Natural killer cell (primary cell): ENCODE measurements around the gene RBM22. TPM values are rescaled to one million over a fixed set of nuclear protein-coding genes. Genes with fewer than 3 reads are reported as not detected.

Source experiments
- ATAC-seq, 3 donors: fragments of 150-1000 bp in 2 of 3; fragments of 200-7000 bp in 1 of 3; cut with Tn5 transposase; 1 replicate in 1 of 3; 2 replicates in 2 of 3; pipeline ENCODE4 v1.10.0; 2021; ENCODE audit warnings: mild to moderate bottlenecking in 2 of 3, moderate library complexity in 2 of 3
- DNase-seq, 2 donors: peaks; one replicate each; pipeline versions ENCODE4 v3.0.0 to v3.0.0-alpha.2; 2013 to 2021; ENCODE audit warnings: mixed read lengths in 1 of 2
- H3K27ac ChIP-seq: one replicate; pipeline ENCODE4 v1.5.1; 2013; ENCODE audit warnings: mild to moderate bottlenecking, low read length
- H3K27me3 ChIP-seq: one replicate; pipeline ENCODE4 v1.6.1; 2013; ENCODE audit warnings: low read length; ENCODE audit not compliant: control insufficient read depth, insufficient read depth
- H3K36me3 ChIP-seq: one replicate; pipeline ENCODE4 v1.6.1; 2013; ENCODE audit warnings: low read length; ENCODE audit not compliant: control insufficient read depth, insufficient read depth
- H3K4me1 ChIP-seq: one replicate; pipeline ENCODE4 v1.6.1; 2013; ENCODE audit warnings: low read length; ENCODE audit not compliant: control insufficient read depth, insufficient read depth
- H3K4me3 ChIP-seq: one replicate; pipeline ENCODE4 v1.5.1; 2013; ENCODE audit warnings: low read length
- H3K9me3 ChIP-seq: one replicate; pipeline ENCODE4 v1.6.1; 2013; ENCODE audit warnings: low read length; ENCODE audit not compliant: control insufficient read depth, insufficient read depth
- H3K27ac Mint-ChIP-seq, 2 donors: one replicate each; pipeline ENCODE4 v1.8.0; 2022; ENCODE audit warnings: mild to moderate bottlenecking in 2 of 2, mixed read lengths in 2 of 2, moderate library complexity in 1 of 2
- H3K27me3 Mint-ChIP-seq, 2 donors: one replicate each; pipeline ENCODE4 v1.8.0; 2022; ENCODE audit warnings: low read depth in 2 of 2, mixed read lengths in 2 of 2
- H3K36me3 Mint-ChIP-seq: one replicate; pipeline ENCODE4 v1.8.0; 2022; ENCODE audit warnings: mixed read lengths
- H3K4me1 Mint-ChIP-seq, 2 donors: one replicate each; pipeline ENCODE4 v1.8.0; 2022; ENCODE audit warnings: mixed read lengths in 2 of 2
- H3K4me3 Mint-ChIP-seq: one replicate; pipeline ENCODE4 v1.8.0; 2022; ENCODE audit warnings: mild to moderate bottlenecking, moderate library complexity, mixed read lengths
- H3K9me3 Mint-ChIP-seq, 2 donors: one replicate each; pipeline ENCODE4 v1.8.0; 2022; ENCODE audit warnings: mixed read lengths in 2 of 2
- CTCF ChIP-seq: fragments of 200-600 bp; IDR thresholded peaks from one replicate; pipeline ENCODE4 v1.8.0; 2022; ENCODE audit warnings: antibody characterized with exemption
- WGBS: methylation state at CpG from one replicate; pipeline ENCODE4 v1.1.7; 2013; ENCODE audit warnings: missing lambda C conversion rate; ENCODE audit not compliant: insufficient coverage; 5-methylcytosine and 5-hydroxymethylcytosine counted together
- intact Hi-C: fragments of 100-400 bp; cut with micrococcal nuclease; formaldehyde crosslinking; loops from one replicate; pipeline ENCODE4 v1.14.2; 2022
- total RNA-seq, 4 donors: library from RNA; stranded (reverse); fragments of 120-200 nt in 1 of 4; gene quantifications; one replicate each; pipeline versions ENCODE4 v1.2.3 to v1.2.4, GENCODE V29; 2013 to 2022

The RBM22 gene
- total RNA-seq, 3 donors from 2014 or later (not counting 1 experiment from before 2014, with no cell fraction given) = 136 to 149 (median 145) TPM

GRCh38 chr5:150676578-150676977 is 24.3 kb downstream of the RBM22 start:
- H3K36me3 ChIP-seq = no peaks in the 10 kb centered on the region
- Mint-ChIP-seq H3K9me3 (no peaks in the 10 kb centered on the region), H3K27me3 (no peaks in the 10 kb centered on the region), H3K27ac (no peak overlapping the region), H3K4me1 (no peaks in the 10 kb centered on the region), H3K36me3 (no peaks in the 10 kb centered on the region), H3K4me3 (no peak overlapping the region)
- no peak overlapping the region for H3K4me3 ChIP-seq
- no peak for ATAC-seq
- no peak for DNase-seq
- no peaks in the 10 kb centered on the region for H3K9me3 ChIP-seq
- WGBS = 94% methylated on average over 9 of the region's 9 CpGs
- peaks cover 14% of the 10 kb centered on the region for H3K4me1 ChIP-seq
- TF ChIP-seq CTCF = no peak
- H3K27me3 ChIP-seq = peaks cover 3% of the 10 kb centered on the region
- intact Hi-C loops = no loop called here
- H3K27ac ChIP-seq = no peak overlapping the region

- Histone ChIP-seq H3K27me3 (peaks cover 12% of the 10 kb centered on the region), H3K36me3 (no peaks in the 10 kb centered on the region), H3K27ac (no peak overlapping the region), H3K9me3 (no peaks in the 10 kb centered on the region), H3K4me3 (no peak overlapping the region), H3K4me1 (peaks cover 18% of the 10 kb centered on the region)
- TF ChIP-seq CTCF = no peak
- intact Hi-C loops = no loop called here
- 92% methylated on average over 6 of the region's 6 CpGs for WGBS
- Mint-ChIP-seq H3K4me1 (no peaks in the 10 kb centered on the region), H3K27me3 (peaks cover 5 to 12% of the 10 kb centered on the region in 2 donors), H3K36me3 (no peaks in the 10 kb centered on the region), H3K9me3 (no peaks in the 10 kb centered on the region), H3K27ac (no peak overlapping the region), H3K4me3 (no peak overlapping the region)
- DNase-seq = no peak
- ATAC-seq = no peak
Measured at GRCh38 chr5:150675069-150675468, 25.8 kb downstream of the RBM22 start.

GRCh38 chr5:150674341-150674821 is 26.5 kb downstream of the RBM22 start:
- Histone ChIP-seq H3K4me3 (no peak overlapping the region), H3K27me3 (peaks cover 12% of the 10 kb centered on the region), H3K9me3 (no peaks in the 10 kb centered on the region), H3K4me1 (peaks cover 18% of the 10 kb centered on the region), H3K36me3 (no peaks in the 10 kb centered on the region), H3K27ac (no peak overlapping the region)
- 96% methylated on average over 4 of the region's 4 CpGs for WGBS
- DNase-seq (no peak), ATAC-seq (no peak)
- Mint-ChIP-seq H3K4me3 (no peak overlapping the region), H3K4me1 (no peaks in the 10 kb centered on the region), H3K27ac (no peak overlapping the region), H3K36me3 (no peaks in the 10 kb centered on the region), H3K27me3 (peaks cover 8 to 16% of the 10 kb centered on the region in 2 donors), H3K9me3 (no peaks in the 10 kb centered on the region)
- no peak for TF ChIP-seq CTCF
- intact Hi-C loops = no loop called here

DNA sequence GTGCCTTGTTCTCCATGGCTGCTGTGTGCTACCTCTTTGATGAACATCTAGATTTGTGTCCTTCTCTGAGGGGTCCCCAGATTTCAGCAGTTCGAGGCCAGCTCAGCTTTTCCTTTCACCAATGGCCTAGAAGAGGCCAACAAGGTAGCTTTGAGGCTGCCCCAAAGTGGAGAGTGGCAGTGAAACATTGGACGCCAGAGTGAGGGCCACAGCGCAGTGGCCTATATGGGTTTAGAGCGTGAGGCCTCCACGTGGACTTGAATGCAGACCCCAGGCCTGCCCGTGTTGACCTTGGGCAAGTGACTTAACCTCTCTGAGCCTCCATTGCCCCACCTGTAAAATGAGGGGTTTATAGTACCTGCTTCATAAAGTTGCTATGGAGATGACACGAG is 28.0 kb downstream of the RBM22 start:
- TF ChIP-seq CTCF = no peak
- Histone ChIP-seq H3K27ac (no peak overlapping the region), H3K4me3 (no peak overlapping the region), H3K27me3 (peaks cover 12% of the 10 kb centered on the region), H3K4me1 (peaks cover 18% of the 10 kb centered on the region), H3K36me3 (no peaks in the 10 kb centered on the region), H3K9me3 (no peaks in the 10 kb centered on the region)
- Mint-ChIP-seq H3K27ac (no peak overlapping the region), H3K9me3 (no peaks in the 10 kb centered on the region), H3K36me3 (no peaks in the 10 kb centered on the region), H3K4me1 (no peaks in the 10 kb centered on the region), H3K27me3 (peaks cover 8 to 16% of the 10 kb centered on the region in 2 donors), H3K4me3 (peak overlapping the region; percentile 78)
- WGBS = 73% methylated on average over 7 of the region's 7 CpGs
- intact Hi-C loops = no loop called here
- DNase-seq (no peak), ATAC-seq (no peak)
